CD4-positive, alpha-beta T cell (primary cell): ENCODE measurements around the gene PDXK. TPM values are rescaled to one million over a fixed set of nuclear protein-coding genes. Genes with fewer than 3 reads are reported as not detected.

Experiments
- ATAC-seq: fragments of 200-7000 bp; cut with Tn5 transposase; one replicate; pipeline ENCODE4 v1.10.0; 2022; ENCODE audit warnings: mild to moderate bottlenecking; ENCODE audit not compliant: poor library complexity
- CTCF ChIA-PET: fragments of 350-600 bp; sonication (Branson Sonifier 250); formaldehyde crosslinking; loops from one replicate; lab custom pipeline; 2021; ENCODE audit warnings: antibody characterized with exemption, inconsistent platforms; lab: Charles Lee
- POLR2A ChIA-PET: fragments of 350-600 bp; sonication (Branson Sonifier 250); formaldehyde crosslinking; loops from one replicate; lab custom pipeline; 2021; ENCODE audit warnings: antibody characterized with exemption, inconsistent platforms; lab: Charles Lee
- DNase-seq, 14 experiments: peaks; one replicate each; pipeline ENCODE4 v3.0.0-alpha.2; 2013 to 2020; ENCODE audit warnings: mixed read lengths in 2 of 14
- H3K27ac ChIP-seq, 2 donors: one replicate each; pipeline versions ENCODE4 v1.5.1 to v1.7.0; 2013; ENCODE audit warnings: low read length in 2 of 2, low read depth in 1 of 2, mild to moderate bottlenecking in 1 of 2
- H3K27me3 ChIP-seq, 2 experiments: 1 replicate in 1 of 2; 2 replicates in 1 of 2; pipeline versions ENCODE4 v1.6.1 to v1.7.0; 2013; ENCODE audit warnings: low read length in 2 of 2, control low read depth in 1 of 2, mild to moderate bottlenecking in 1 of 2, moderate library complexity in 1 of 2; ENCODE audit not compliant: insufficient read depth in 2 of 2, control insufficient read depth in 1 of 2
- H3K36me3 ChIP-seq: one replicate; pipeline ENCODE4 v1.6.1; 2013; ENCODE audit warnings: low read length, control low read depth; ENCODE audit not compliant: insufficient read depth
- H3K4me1 ChIP-seq: one replicate; pipeline ENCODE4 v1.6.1; 2013; ENCODE audit warnings: low read length, control low read depth; ENCODE audit not compliant: insufficient read depth
- H3K4me3 ChIP-seq: one replicate; pipeline ENCODE4 v1.5.1; 2013; ENCODE audit warnings: mild to moderate bottlenecking, low read length, moderate library complexity
- H3K9me3 ChIP-seq, 2 experiments: 1 replicate in 1 of 2; 2 replicates in 1 of 2; pipeline versions ENCODE4 v1.6.1 to v1.7.0; 2013; ENCODE audit warnings: low read length in 2 of 2, mild to moderate bottlenecking in 2 of 2, control low read depth in 1 of 2, moderate library complexity in 1 of 2; ENCODE audit not compliant: control insufficient read depth in 1 of 2, insufficient read depth in 1 of 2
- H3K27ac Mint-ChIP-seq: one replicate; pipeline ENCODE4 v1.8.0; 2020; ENCODE audit warnings: mixed read lengths
- H3K27me3 Mint-ChIP-seq: one replicate; pipeline ENCODE4 v1.8.0; 2021; ENCODE audit warnings: mixed read lengths
- H3K36me3 Mint-ChIP-seq: one replicate; pipeline ENCODE4 v1.8.0; 2021; ENCODE audit warnings: low read depth, mixed read lengths
- H3K4me1 Mint-ChIP-seq: one replicate; pipeline ENCODE4 v1.8.0; 2021; ENCODE audit warnings: low read depth, mixed read lengths
- H3K4me3 Mint-ChIP-seq: one replicate; pipeline ENCODE4 v1.8.0; 2020; ENCODE audit warnings: mild to moderate bottlenecking, mixed read lengths
- H3K9me3 Mint-ChIP-seq: one replicate; pipeline ENCODE4 v1.8.0; 2020; ENCODE audit warnings: mixed read lengths
- CTCF ChIP-seq: fragments of 200-600 bp; IDR thresholded peaks from one replicate; pipeline ENCODE4 v1.8.0; 2022; ENCODE audit warnings: antibody characterized with exemption, mild to moderate bottlenecking
- intact Hi-C, 2 experiments: fragments of 100-400 bp; cut with DNase I in 1 of 2; cut with micrococcal nuclease in 1 of 2; formaldehyde crosslinking; loops; one replicate each; pipeline versions ENCODE4 v1.15.1 to v1.9.0; 2023 to 2025; cut with DNase I, micrococcal nuclease
- total RNA-seq, 174 experiments: library from RNA in 2 of 174; stranded (reverse) in 2 of 174; gene quantifications; one replicate each; pipeline ENCODE4 v1.2.3 and lab custom pipeline; 2021 to 2026

Gene PDXK
- total RNA-seq, 2 experiments from 2014 or later: 74.8 to 77.0 TPM

- no peaks in the 10 kb centered on the region for H3K9me3 Mint-ChIP-seq
- peaks cover 56% of the 10 kb centered on the region for H3K36me3 Mint-ChIP-seq
- POLR2A ChIA-PET: no interaction called here
- no peak overlapping the region for H3K4me3 Mint-ChIP-seq
- H3K27me3 Mint-ChIP-seq: no peaks in the 10 kb centered on the region
- CTCF ChIA-PET: no interaction called here
- no peak for TF ChIP-seq CTCF
- Histone ChIP-seq H3K27ac (no peak overlapping the region), H3K9me3 (no peaks in the 10 kb centered on the region), H3K36me3 (peaks cover 59% of the 10 kb centered on the region), H3K27me3 (no peaks in the 10 kb centered on the region), H3K4me3 (no peak overlapping the region), H3K4me1 (peaks cover 27% of the 10 kb centered on the region)
- intact Hi-C loops: loop anchor here in 1 of 2 experiments (5.0 to 10.0 kb wide), 4 partner anchors 74 to 542 kb away; partner anchors contain the start of genes AGPAT3 and CFAP410
- DNase-seq (no peak), ATAC-seq (no peak)
- peaks cover 18% of the 10 kb centered on the region for H3K4me1 Mint-ChIP-seq
- no peak overlapping the region for H3K27ac Mint-ChIP-seq
Measured at GRCh38 chr21:43793243-43793642, 74.3 kb downstream of the PDXK start.

DNA sequence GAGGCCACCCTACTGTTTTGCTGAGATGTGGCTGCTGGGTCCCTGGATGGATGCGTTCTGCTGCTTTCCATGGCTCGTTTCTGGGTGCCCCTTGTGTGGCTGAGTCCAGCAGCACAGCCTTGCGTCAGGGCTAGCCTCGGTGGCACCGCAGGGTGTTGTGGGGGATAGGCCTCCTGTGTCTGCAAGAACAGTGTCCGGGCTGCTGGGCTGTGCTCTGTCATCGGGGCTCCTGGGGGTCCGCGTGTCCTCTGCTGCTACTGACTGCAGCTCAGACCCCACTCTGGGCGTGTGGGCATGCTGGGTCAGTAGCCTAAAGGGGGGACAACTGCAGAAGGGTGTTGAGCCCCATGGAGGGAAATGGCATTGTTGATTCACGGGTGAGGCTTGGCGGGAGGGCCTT is 75.4 kb downstream of the PDXK start:
- Mint-ChIP-seq H3K4me1 (peaks cover 18% of the 10 kb centered on the region), H3K27ac (no peak overlapping the region), H3K4me3 (no peak overlapping the region), H3K9me3 (no peaks in the 10 kb centered on the region), H3K36me3 (peaks cover 66% of the 10 kb centered on the region), H3K27me3 (no peaks in the 10 kb centered on the region)
- H3K9me3 ChIP-seq: no peaks in the 10 kb centered on the region
- ChIA-PET CTCF (no interaction called here), POLR2A (no interaction called here)
- H3K27me3 ChIP-seq: no peaks in the 10 kb centered on the region
- no peak overlapping the region for H3K27ac ChIP-seq
- peaks cover 69% of the 10 kb centered on the region for H3K36me3 ChIP-seq
- ATAC-seq (no peak), DNase-seq (no peak)
- TF ChIP-seq CTCF: no peak
- peaks cover 24% of the 10 kb centered on the region for H3K4me1 ChIP-seq
- intact Hi-C loops: loop anchor here in 1 of 2 experiments (5.0 to 10.0 kb wide), 4 partner anchors 73 to 540 kb away; partner anchors contain the start of genes AGPAT3 and CFAP410
- H3K4me3 ChIP-seq: no peak overlapping the region

GRCh38 chr21:43794857-43795256 is 75.9 kb downstream of the PDXK start:
- H3K36me3 ChIP-seq: peaks cover 75% of the 10 kb centered on the region
- ChIA-PET POLR2A (no interaction called here), CTCF (no interaction called here)
- Mint-ChIP-seq H3K27ac (no peak overlapping the region), H3K4me3 (no peak overlapping the region), H3K27me3 (no peaks in the 10 kb centered on the region), H3K9me3 (no peaks in the 10 kb centered on the region), H3K4me1 (peaks cover 17% of the 10 kb centered on the region), H3K36me3 (peaks cover 69% of the 10 kb centered on the region)
- intact Hi-C loops: loop anchor here in 1 of 2 experiments (5.0 to 10.0 kb wide), 4 partner anchors 72 to 540 kb away; partner anchors contain the start of genes AGPAT3 and CFAP410
- H3K9me3 ChIP-seq: no peaks in the 10 kb centered on the region
- ATAC-seq (no peak), DNase-seq (no peak)
- no peaks in the 10 kb centered on the region for H3K27me3 ChIP-seq
- no peak overlapping the region for H3K27ac ChIP-seq
- no peak for TF ChIP-seq CTCF
- no peak overlapping the region for H3K4me3 ChIP-seq
- H3K4me1 ChIP-seq: peaks cover 23% of the 10 kb centered on the region
